K562 (cell line): ENCODE results near the gene KIF21A. TPM values are rescaled to one million over a fixed set of nuclear protein-coding genes. Genes with fewer than 3 reads are reported as not detected.

Source experiments
- ATAC-seq: fragments of 200-7000 bp; cut with Tn5 transposase; 3 replicates; pipeline ENCODE4 v1.9.1; 2020; ENCODE audit warnings: moderate library complexity
- BruUV-seq: library from RNA; stranded (reverse); fragments of 400-500 nt; replicated peaks from 2 replicates; lab custom pipeline; 2021; lab: Mats Ljungman, UMichigan
- CTCF ChIA-PET: fragments of 300-600 bp; formaldehyde crosslinking; extraction: SDS; loops from one replicate; lab custom pipeline; 2021; ENCODE audit warnings: low intra/inter-chr PET ratio; lab: Yijun Ruan, JAX
- POLR2A ChIA-PET: fragments of 300-600, 350-650 bp; sonication (Branson Sonifier 250); formaldehyde crosslinking; extraction: SDS; loops from one replicate; lab custom pipeline; 2021; ENCODE audit warnings: antibody characterized with exemption, inconsistent platforms; lab: Yijun Ruan, JAX
- DNase-seq, 4 experiments: peaks; one replicate each; pipeline versions ENCODE4 v3.0.0 to v3.0.0-alpha.2; 2011 to 2018; ENCODE audit warnings: low spot score in 3 of 4, mixed read lengths in 3 of 4; ENCODE audit errors: extremely low read depth in 1 of 4
- FAIRE-seq: peaks from 2 replicates; lab custom pipeline; 2011; peaks lifted over from hg19 to GRCh38; lab: Jason Lieb, UNC
- H2AFZ ChIP-seq: 2 replicates; pipeline ENCODE4 v1.6.0; 2011; ENCODE audit warnings: low read depth, low read length, control low read depth, inconsistent platforms
- H3K27ac ChIP-seq: fragments of 200-600 bp; 3 replicates; pipeline ENCODE4 v1.8.0; 2011; ENCODE audit warnings: low read depth, mild to moderate bottlenecking, control low read depth, inconsistent platforms, low read length, moderate library complexity, mixed read lengths; ENCODE audit errors: extremely low read depth
- H3K27me3 ChIP-seq, 2 experiments: fragments of 300-600 bp in 1 of 2; 2 replicates in 1 of 2; 3 replicates in 1 of 2; pipeline versions ENCODE4 v1.6.0 to v1.8.0; 2011; ENCODE audit warnings: inconsistent platforms in 2 of 2, low read length in 2 of 2, mild to moderate bottlenecking in 1 of 2, mixed read lengths in 1 of 2, moderate library complexity in 1 of 2; ENCODE audit not compliant: control insufficient read depth in 2 of 2, insufficient read depth in 2 of 2
- H3K36me3 ChIP-seq: fragments of 300-600 bp; 3 replicates; pipeline ENCODE4 v1.8.0; 2011; ENCODE audit warnings: mild to moderate bottlenecking, low read length, inconsistent platforms; ENCODE audit not compliant: control insufficient read depth, insufficient read depth
- H3K4me1 ChIP-seq, 2 experiments: fragments of 200-600 bp in 1 of 2; replicated peaks in 1 of 2; 2 replicates in 1 of 2; 3 replicates in 1 of 2; pipeline versions ENCODE4 v1.5.1 to v1.8.0; 2011; ENCODE audit warnings: inconsistent platforms in 2 of 2, low read length in 2 of 2, mild to moderate bottlenecking in 1 of 2, mixed read lengths in 1 of 2, moderate library complexity in 1 of 2; ENCODE audit not compliant: control insufficient read depth in 2 of 2, insufficient read depth in 2 of 2
- H3K4me2 ChIP-seq: 2 replicates; pipeline ENCODE4 v1.6.1; 2011; ENCODE audit warnings: low read length, control low read depth, inconsistent platforms, mixed read lengths; ENCODE audit not compliant: insufficient read depth
- H3K4me3 ChIP-seq: fragments of 200-600 bp; sonication (generic), shearing (Covaris generic); 2 replicates; pipeline ENCODE4 v1.5.1; 2016; ENCODE audit warnings: control low read depth, inconsistent platforms
- H3K79me2 ChIP-seq: fragments of 200-600 bp; 3 replicates; pipeline ENCODE4 v1.8.0; 2011; ENCODE audit warnings: low read length, inconsistent platforms; ENCODE audit not compliant: control insufficient read depth, insufficient read depth
- H3K9ac ChIP-seq, 2 experiments: 2 replicates each; pipeline versions ENCODE4 v1.6.0 to v1.6.1; 2011; ENCODE audit warnings: low read depth in 2 of 2, low read length in 2 of 2, control low read depth in 1 of 2, inconsistent platforms in 1 of 2, mild to moderate bottlenecking in 1 of 2, mixed read lengths in 1 of 2; ENCODE audit not compliant: insufficient read depth in 1 of 2
- H3K9me1 ChIP-seq: one replicate; pipeline ENCODE4 v1.6.0; 2011; ENCODE audit warnings: inconsistent platforms, mild to moderate bottlenecking, low read length, moderate library complexity; ENCODE audit not compliant: control insufficient read depth, insufficient read depth
- H3K9me3 ChIP-seq: replicated peaks from 2 replicates; pipeline ENCODE4 v1.5.1; 2011; ENCODE audit warnings: low read depth, low read length, inconsistent platforms; ENCODE audit not compliant: control insufficient read depth, insufficient read depth
- H4K20me1 ChIP-seq: replicated peaks from 2 replicates; pipeline ENCODE4 v1.6.1; 2011; ENCODE audit warnings: low read length, inconsistent platforms, mixed read lengths; ENCODE audit not compliant: control insufficient read depth, insufficient read depth
- ARID2 ChIP-seq: fragments of 450-650 bp; IDR thresholded peaks from 2 replicates; pipeline ENCODE4 v1.6.1; 2017; ENCODE audit warnings: antibody characterized with exemption, mild to moderate bottlenecking
- KDM1A ChIP-seq, 2 experiments: fragments of 450-650 bp; IDR thresholded peaks; 2 replicates each; pipeline ENCODE4 v1.6.1; 2016; ENCODE audit warnings: mild to moderate bottlenecking in 2 of 2
- NCOA6 ChIP-seq: fragments of 450-650 bp; IDR thresholded peaks from 2 replicates; pipeline ENCODE4 v1.6.1; 2017; ENCODE audit warnings: mild to moderate bottlenecking
- RBM14 ChIP-seq: fragments of 200-400 bp; formaldehyde crosslinking; IDR thresholded peaks from 2 replicates; pipeline ENCODE4 v1.6.1; 2018; ENCODE audit warnings: low read depth, mild to moderate bottlenecking, low read length, moderate library complexity, borderline replicate concordance; ENCODE audit not compliant: insufficient read depth
- ZNF143 ChIP-seq: sonication (generic); formaldehyde crosslinking; IDR thresholded peaks from 2 replicates; pipeline ENCODE4 v1.9.0; 2022; ENCODE audit warnings: mild to moderate bottlenecking, missing genetic modification reagents
- ZNF347 ChIP-seq: fragments of 450-650 bp; formaldehyde crosslinking; IDR thresholded peaks from 2 replicates; pipeline ENCODE4 v1.4.0; 2020; ENCODE audit warnings: low read depth, mild to moderate bottlenecking, moderate library complexity
- in situ Hi-C: fragments of 300-500 bp; cut with MboI; formaldehyde crosslinking; loops from 4 replicates; pipeline ENCODE4 v1.15.0; 2018; ENCODE audit warnings: inconsistent platforms, mixed read lengths
- intact Hi-C: fragments of 100-400 bp; cut with micrococcal nuclease; formaldehyde crosslinking; loops from 2 replicates; pipeline ENCODE4 v1.14.2; 2022
- polyA plus RNA-seq, 8 experiments: library from polyadenylated mRNA; depleted of rRNA in 4 of 8; stranded (reverse) in 5 of 8; unstranded in 3 of 8; fragments of >200 nt; fragmentation: Nextera tagmentation in 2 of 8; fragmentation: Illumina TruSeq in 1 of 8; extraction: Ambion mirVana in 2 of 8; extraction: Trizol in 1 of 8; gene quantifications; 2 replicates each; pipeline versions ENCODE4 v1.2.1 to v1.2.3, GENCODE V29; 2011 to 2014; ENCODE audit warnings: inconsistent platforms in 1 of 8, missing spikeins in 1 of 8
- total RNA-seq, 7 experiments: library from RNA; depleted of rRNA in 6 of 7; stranded (reverse); fragments of >200 nt in 6 of 7; fragmentation: Illumina TruSeq in 2 of 7; extraction: Trizol in 2 of 7; gene quantifications; 2 replicates each; pipeline versions ENCODE4 v1.2.1 to v1.2.3, GENCODE V29; 2011 to 2021; ENCODE audit warnings: low replicate concordance in 1 of 7
- TF ChIP-seq, protein P1 (sequence below): fragments of 250-450 bp; sonication (Bioruptor Pico); IDR thresholded peaks from 2 replicates; pipeline ENCODE4 v1.4.0; 2020
- TF ChIP-seq, protein P2 (sequence below), 2 experiments: fragments of 450-650 bp; IDR thresholded peaks; 2 replicates each; pipeline ENCODE4 v1.6.1; 2016; ENCODE audit warnings: mild to moderate bottlenecking in 2 of 2, borderline replicate concordance in 1 of 2, low read depth in 1 of 2, moderate library complexity in 1 of 2

Gene KIF21A
- total and polyA plus RNA-seq, 9 of the 15 experiments (the other 6 are each of a cell fraction or from before 2014, with no cell fraction given): 17.7 to 45.0 (median 30.3) TPM

DNA sequence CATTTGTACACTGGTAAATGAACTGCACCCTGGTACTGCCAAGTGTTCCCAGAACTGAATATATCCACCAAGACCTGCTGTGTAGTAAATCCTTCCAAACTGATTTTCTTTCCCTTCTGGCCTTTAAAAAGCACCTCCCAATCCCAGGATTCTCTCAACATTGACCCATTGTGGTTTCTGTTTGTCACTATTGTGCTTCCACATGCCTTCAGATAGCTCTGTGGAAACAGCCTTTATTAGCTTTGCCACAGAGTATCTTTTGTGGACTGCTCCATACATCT lies 949 bp upstream of the KIF21A start:
- peak overlapping the region in 1 of 2 experiments; percentile 65; a peak in 2 of 4 replicates for H3K9ac ChIP-seq
- peak overlapping the region; percentile 94 for H3K4me2 ChIP-seq
- no peaks in the 10 kb centered on the region for H3K9me1 ChIP-seq
- no peak overlapping the region; the same call in 2 of the 3 replicates for H3K27ac ChIP-seq
- ATAC-seq (no peak), DNase-seq (no peak), FAIRE-seq (peak; percentile 26)
- H3K4me3 ChIP-seq: peak overlapping the region; percentile 86; the same call in 1 of the 2 replicates
- CTCF ChIA-PET: no interaction called here
- no peaks in the 10 kb centered on the region for H3K9me3 ChIP-seq
- peaks cover 19 to 21% of the 10 kb centered on the region in 2 experiments; a peak in 4 of 5 replicates for H3K4me1 ChIP-seq
- in situ Hi-C loops: no loop called here
- H3K36me3 ChIP-seq: no peaks in the 10 kb centered on the region
- peaks cover 37% of the 10 kb centered on the region for H3K79me2 ChIP-seq
- peak overlapping the region; percentile 98 for H2AFZ ChIP-seq
- POLR2A ChIA-PET: interaction anchor here (0.6 to 2.8 kb wide), 5 partner anchors 9 to 31 kb away, joined by 3 to 13 read pairs (median 3); no protein-coding TSS in a partner anchor
- no peaks in the 10 kb centered on the region for H3K27me3 ChIP-seq
- intact Hi-C loops: loop anchor here (5.0 kb wide), 2 partner anchors 67 to 122 kb away; no protein-coding TSS in a partner anchor
- H4K20me1 ChIP-seq: no peaks in the 10 kb centered on the region
- BruUV-seq: no TSS peak
- TF ChIP-seq KDM1A (IDR thresholded peaks at IDR 0.05) (no peak), NCOA6 (no peak), ZNF347 (CRISPR knock-in tag) (no peak), RBM14 (no peak), ARID2 (no peak), ZNF143 (CRISPR knock-in tag) (no peak)
- TF ChIP-seq, protein P1, sequence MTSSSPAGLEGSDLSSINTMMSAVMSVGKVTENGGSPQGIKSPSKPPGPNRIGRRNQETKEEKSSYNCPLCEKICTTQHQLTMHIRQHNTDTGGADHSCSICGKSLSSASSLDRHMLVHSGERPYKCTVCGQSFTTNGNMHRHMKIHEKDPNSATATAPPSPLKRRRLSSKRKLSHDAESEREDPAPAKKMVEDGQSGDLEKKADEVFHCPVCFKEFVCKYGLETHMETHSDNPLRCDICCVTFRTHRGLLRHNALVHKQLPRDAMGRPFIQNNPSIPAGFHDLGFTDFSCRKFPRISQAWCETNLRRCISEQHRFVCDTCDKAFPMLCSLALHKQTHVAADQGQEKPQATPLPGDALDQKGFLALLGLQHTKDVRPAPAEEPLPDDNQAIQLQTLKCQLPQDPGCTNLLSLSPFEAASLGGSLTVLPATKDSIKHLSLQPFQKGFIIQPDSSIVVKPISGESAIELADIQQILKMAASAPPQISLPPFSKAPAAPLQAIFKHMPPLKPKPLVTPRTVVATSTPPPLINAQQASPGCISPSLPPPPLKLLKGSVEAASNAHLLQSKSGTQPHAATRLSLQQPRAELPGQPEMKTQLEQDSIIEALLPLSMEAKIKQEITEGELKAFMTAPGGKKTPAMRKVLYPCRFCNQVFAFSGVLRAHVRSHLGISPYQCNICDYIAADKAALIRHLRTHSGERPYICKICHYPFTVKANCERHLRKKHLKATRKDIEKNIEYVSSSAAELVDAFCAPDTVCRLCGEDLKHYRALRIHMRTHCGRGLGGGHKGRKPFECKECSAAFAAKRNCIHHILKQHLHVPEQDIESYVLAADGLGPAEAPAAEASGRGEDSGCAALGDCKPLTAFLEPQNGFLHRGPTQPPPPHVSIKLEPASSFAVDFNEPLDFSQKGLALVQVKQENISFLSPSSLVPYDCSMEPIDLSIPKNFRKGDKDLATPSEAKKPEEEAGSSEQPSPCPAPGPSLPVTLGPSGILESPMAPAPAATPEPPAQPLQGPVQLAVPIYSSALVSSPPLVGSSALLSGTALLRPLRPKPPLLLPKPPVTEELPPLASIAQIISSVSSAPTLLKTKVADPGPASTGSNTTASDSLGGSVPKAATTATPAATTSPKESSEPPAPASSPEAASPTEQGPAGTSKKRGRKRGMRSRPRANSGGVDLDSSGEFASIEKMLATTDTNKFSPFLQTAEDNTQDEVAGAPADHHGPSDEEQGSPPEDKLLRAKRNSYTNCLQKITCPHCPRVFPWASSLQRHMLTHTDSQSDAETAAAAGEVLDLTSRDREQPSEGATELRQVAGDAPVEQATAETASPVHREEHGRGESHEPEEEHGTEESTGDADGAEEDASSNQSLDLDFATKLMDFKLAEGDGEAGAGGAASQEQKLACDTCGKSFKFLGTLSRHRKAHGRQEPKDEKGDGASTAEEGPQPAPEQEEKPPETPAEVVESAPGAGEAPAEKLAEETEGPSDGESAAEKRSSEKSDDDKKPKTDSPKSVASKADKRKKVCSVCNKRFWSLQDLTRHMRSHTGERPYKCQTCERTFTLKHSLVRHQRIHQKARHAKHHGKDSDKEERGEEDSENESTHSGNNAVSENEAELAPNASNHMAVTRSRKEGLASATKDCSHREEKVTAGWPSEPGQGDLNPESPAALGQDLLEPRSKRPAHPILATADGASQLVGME: no peak
- TF ChIP-seq, protein P2, sequence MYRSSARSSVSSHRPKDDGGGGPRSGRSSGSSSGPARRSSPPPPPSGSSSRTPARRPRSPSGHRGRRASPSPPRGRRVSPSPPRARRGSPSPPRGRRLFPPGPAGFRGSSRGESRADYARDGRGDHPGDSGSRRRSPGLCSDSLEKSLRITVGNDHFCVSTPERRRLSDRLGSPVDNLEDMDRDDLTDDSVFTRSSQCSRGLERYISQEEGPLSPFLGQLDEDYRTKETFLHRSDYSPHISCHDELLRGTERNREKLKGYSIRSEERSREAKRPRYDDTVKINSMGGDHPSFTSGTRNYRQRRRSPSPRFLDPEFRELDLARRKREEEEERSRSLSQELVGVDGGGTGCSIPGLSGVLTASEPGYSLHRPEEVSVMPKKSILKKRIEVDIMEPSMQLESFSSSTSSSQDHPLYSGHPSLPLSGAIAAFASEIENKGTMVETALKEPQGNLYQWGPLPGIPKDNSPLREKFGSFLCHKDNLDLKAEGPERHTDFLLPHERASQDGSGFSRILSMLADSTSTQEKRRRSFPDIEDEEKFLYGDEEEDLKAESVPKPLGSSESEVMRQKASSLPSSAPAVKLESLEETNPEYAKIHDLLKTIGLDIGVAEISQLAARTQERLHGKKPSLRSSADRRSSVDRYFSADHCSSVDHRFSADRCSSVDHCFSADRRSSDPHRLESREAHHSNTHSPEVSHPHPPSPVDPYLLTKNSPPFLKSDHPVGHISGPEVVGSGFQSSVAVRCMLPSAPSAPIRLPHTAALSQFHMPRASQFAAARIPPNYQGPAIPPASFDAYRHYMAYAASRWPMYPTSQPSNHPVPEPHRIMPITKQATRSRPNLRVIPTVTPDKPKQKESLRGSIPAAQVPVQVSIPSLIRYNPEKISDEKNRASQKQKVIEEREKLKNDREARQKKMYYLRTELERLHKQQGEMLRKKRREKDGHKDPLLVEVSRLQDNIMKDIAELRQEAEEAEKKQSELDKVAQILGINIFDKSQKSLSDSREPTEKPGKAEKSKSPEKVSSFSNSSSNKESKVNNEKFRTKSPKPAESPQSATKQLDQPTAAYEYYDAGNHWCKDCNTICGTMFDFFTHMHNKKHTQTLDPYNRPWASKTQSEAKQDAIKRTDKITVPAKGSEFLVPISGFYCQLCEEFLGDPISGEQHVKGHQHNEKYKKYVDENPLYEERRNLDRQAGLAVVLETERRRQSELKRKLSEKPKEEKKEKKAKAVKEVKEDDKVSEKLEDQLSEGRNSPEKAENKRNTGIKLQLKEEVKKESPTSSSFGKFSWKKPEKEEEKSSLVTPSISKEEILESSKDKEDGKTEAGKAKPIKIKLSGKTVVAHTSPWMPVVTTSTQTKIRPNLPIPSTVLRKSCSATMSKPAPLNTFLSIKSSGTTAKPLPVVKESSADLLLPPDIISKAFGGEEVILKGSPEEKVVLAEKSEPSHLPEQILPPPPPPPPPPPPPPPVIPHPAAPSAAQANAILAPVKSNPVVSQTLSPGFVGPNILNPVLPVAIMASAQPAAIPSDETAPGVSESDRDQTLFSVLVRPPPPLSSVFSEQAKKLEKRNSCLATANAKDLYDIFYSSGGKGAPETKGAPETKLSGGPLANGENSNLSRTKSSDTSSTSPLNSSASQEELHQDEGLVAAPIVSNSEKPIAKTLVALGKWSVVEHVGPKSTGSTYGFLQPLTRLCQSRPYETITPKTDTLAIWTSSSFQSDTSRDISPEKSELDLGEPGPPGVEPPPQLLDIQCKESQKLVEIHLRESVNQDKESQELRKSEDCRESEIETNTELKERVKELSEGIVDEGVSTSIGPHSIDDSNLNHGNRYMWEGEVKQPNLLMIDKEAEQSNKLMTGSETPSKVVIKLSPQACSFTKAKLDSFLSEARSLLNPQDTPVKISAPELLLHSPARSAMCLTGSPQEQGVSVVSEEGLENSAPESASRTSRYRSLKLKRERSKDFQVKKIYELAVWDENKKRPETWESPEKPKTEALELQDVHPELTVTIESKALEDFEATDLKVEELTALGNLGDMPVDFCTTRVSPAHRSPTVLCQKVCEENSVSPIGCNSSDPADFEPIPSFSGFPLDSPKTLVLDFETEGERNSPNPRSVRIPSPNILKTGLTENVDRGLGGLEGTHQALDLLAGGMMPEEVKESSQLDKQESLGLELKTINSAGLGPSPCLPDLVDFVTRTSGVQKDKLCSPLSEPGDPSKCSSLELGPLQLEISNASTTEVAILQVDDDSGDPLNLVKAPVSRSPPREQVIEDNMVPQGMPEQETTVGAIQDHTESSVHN (IDR thresholded peaks at IDR 0.05; ENCODE audit: borderline replicate concordance in 1 of 2, low read depth in 1 of 2): no peak
